ENCODE data around the gene SFXN5.
"Not testable (repeated sequence)": the region's sequence is repeated elsewhere in the genome, so short reads cannot be mapped to it uniquely, and the experiment has no call there.

The SFXN5 gene

GRCh38 chr2:72917877-72918553, 153.5 kb downstream of the SFXN5 start:
- peak; percentile 62 for DNase-seq

- DNase-seq = peak; percentile 80
These were observed 154.2 kb downstream of the SFXN5 start, which contains the start of gene EMX1 for GRCh38 chr2:72917138-72917876. EMX1 (plus strand) TSS chr2:72917519; CDS start chr2:72917853, 334 bp downstream.

GRCh38 chr2:72916743-72917137, 154.8 kb downstream of the SFXN5 start:
- peak; percentile 70 for DNase-seq

- DNase-seq = peak; percentile 78
These were observed 155.4 kb downstream of the SFXN5 start for GRCh38 chr2:72915907-72916742.

DNA sequence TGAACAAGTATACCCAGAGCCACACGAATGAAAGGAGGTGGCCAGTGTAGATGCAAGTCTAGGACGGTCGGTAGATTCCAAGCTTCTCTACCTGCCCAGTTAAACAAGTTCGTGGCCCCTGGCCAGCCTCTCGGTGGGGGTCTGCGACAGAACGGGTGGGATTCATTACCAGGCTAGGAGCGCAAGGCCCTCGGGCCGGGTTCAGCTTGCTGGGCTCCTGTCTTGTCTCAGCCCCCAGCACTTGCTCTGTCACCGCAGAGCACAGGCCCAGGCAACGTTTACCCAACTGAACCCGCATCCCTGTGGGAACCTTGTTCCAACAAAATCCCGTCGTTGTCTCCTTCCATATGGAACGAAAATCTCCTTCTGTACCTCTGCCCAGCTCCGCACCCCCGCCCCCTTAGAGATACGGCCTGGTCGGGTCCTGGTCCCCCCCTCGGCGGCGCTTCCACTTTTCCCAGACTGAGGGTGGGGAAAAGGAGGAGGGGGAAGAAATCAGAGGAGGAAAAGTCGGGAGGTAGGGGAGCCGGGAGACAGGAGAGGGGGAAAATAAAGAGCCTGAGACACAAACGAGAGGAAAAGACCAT, 156.1 kb downstream of the SFXN5 start:
- DNase-seq = peak; percentile 57

GRCh38 chr2:72914589-72915319, 156.8 kb downstream of the SFXN5 start:
- no peak for DNase-seq

DNA sequence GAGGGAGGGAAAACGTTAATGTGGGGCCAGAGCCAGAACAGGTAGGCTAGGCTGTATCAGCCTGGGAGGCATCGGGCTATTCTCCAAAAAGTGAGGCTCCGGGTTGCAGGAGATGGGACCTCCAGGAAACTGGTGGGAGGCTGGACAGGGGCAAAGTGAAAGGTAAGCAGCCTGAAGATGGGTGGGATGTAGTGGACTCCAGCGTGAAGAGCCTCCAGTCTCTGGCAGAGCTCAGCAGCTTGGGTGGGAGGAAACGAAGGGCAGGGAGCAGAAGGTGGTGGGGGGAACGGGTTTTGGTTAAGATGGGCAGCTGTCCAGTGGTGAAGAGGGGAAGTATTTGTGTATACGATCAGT, 157.3 kb downstream of the SFXN5 start:
- peak; percentile 32 for DNase-seq

DNA sequence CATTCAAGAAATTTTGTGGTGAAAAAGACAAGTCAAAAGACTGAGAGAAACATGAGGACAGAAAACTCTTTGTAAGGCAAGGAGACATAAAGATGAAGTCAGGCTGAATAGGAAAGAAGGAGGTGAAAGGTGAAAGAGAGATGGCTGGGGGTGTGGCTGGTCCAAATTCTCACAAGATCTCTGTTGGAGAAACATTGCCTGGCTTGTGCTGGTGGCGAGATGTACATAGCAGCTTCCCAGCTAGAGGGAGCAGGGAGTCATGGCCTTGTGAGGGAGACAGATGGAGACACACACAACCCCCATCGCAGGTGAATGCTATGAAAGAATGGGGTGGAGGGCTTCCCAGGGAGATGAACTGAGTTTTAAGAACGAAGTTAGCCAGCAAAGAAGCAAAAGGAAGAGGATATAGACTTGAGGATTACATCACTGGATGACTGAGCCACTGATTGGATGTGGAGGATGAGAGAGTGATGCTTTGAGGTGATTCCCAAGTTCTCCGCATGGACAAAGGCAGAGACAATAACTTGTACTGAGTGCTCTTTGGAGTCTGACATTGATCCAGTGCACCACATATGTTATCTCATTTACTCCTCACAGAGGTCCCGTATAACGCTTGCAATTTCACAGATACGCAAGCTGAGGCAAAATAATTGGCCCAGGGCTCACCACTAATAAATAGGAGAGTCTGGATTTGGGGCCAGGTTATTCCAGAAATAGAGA, 157.9 kb downstream of the SFXN5 start:
- peak; percentile 49 for DNase-seq

- no peak for DNase-seq
These were observed 160.3 kb downstream of the SFXN5 start for GRCh38 chr2:72911256-72911655.

DNA sequence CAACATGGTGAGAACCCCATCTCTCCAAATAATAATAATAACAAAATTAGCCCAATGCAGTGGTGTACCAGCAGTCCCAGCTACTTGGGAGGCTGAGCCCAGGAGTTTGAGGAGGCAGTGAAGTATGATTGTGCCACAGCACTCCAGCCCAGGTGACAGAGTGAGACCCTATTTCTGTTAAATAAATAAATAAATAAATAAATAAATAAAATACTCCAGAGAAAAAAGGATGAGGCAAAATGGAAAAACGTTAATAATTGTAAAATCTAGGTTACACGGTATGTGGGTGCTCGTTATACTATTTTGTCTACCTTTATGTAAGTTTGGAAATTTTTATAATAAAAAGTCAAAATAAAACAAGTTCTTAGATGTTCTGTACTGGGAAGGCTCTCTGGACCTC, 162.8 kb downstream of the SFXN5 start:
- no peak for DNase-seq

DNA sequence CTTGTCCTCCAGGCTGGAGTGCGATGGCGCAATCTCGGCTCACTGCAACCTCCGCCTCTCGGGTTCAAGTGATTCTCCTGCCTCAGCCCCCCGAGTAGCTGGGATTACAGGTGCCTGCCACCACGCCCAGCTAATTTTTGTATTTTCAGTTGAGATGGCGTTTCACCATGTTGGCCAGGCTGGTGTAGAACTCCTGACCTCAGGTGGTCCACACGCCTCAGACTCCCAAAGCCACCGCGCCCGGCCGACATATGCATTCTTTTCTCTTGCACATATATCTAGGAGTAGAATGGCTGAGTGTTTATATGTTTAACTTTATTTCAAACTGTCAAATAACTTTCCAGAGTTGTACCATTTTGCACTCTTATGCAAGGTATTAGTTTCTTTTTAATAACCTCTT, 164.1 kb downstream of the SFXN5 start:
- not testable (repeated sequence) for DNase-seq

- DNase-seq = no peak
These were observed 170.1 kb downstream of the SFXN5 start for GRCh38 chr2:72901426-72901825.

- no peak for DNase-seq
These were observed 171.2 kb downstream of the SFXN5 start for GRCh38 chr2:72900191-72900825.

GRCh38 chr2:72898585-72898906, 173.0 kb downstream of the SFXN5 start:
- DNase-seq = no peak

GRCh38 chr2:72897785-72898584, 173.5 kb downstream of the SFXN5 start:
- no peak for DNase-seq

- no peak for DNase-seq
These were observed 175.1 kb downstream of the SFXN5 start for GRCh38 chr2:72896446-72896845.

DNA sequence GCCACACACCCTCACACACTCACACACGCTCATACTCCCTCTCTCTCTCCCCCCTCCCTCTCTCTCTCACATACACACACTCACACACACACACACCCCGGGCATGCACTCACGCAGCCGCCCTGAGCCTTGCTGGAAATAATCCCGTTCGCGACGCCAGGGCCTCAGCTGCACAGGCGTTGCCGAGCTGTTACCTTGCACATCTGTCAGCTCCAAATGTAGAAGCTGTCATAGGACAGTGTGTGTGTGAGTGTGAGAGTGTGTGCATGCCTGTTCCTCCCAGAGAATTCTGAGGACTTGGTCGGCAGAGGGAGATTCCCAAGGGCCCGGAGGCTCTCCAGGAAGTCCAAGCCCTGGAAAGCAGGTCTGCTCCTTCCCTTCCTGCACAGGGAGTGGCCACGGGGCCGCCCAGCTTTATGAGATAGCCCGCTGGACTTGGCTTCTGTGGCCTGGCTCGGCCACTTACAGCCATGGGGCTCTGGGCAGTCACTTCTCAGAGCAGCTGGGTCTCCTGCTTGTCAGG, 175.7 kb downstream of the SFXN5 start:
- DNase-seq = no peak

DNA sequence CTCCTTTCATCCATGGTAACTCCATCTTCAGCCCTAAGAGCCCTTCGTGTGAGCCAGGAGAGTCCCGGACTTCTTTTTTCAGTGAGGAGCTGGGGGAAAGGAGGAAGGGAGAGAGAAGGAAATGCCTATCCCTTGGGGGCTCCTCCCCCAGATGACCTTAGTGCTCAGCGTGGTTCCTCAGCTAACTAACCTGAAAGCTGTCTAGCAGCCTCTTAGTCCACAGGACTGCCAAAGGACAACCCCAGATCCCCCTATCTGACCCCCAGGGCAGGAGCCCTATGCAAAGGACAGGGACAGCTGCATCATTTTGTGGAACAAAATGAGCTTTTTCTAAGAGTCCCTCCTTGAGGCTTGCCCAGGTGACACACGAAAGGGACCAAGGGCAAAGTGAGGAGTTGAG, 176.4 kb downstream of the SFXN5 start:
- DNase-seq = no peak

- DNase-seq = no peak
These were observed 177.0 kb downstream of the SFXN5 start for GRCh38 chr2:72894514-72894913.

- no peak for DNase-seq
These were observed 177.8 kb downstream of the SFXN5 start for GRCh38 chr2:72893594-72894319.
